SW480 (cell line): ENCODE data around the gene FLVCR1.

ENCODE experiments used
- DNase-seq: peaks from one replicate; pipeline ENCODE4 v3.0.0-alpha.2; 2016; ENCODE audit warnings: low spot score

The FLVCR1 gene

DNA sequence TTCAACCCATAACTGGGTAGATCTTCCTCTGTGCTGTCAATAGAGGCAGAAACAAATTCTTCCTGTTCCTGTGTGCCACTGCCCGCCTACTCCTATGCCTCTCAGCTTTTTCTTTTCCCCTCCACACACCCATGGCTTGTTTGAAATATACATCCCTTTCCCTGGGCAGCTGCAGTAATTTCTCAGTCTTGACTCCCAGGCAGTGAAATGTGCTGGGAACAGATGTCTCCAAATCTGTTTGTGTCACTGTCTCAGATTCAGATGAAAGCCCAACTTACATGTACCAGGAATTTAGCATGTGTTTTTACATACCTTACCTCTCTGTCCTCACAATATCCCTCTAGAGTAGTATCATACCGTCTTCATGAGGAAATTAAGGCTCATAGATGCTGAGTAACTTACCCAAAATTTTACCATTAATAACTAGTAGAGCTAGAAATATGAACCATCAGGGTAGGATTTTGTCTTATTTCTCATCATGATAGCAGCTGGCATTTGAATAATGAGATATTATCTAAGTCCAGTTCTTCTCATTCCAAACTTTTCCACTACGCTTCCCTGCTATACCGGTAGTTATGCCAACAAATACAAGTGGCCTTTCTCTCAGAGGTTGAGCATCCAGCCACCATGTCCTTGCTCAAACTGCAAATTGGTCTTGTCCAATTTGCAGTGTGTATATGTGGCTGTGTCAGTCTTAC lies 87.5 kb downstream of the FLVCR1 start:
- DNase-seq: no peak

- no peak for DNase-seq
Measured at GRCh38 chr1:212946872-212947271, 88.8 kb downstream of the FLVCR1 start.
